GM12892 (cell line): ENCODE measurements around the gene RCBTB1.

Experiments
- POLR2A ChIP-seq: IDR thresholded peaks from 2 replicates; pipeline ENCODE4 v1.6.1; 2011; ENCODE audit warnings: low read depth, low read length, control low read depth
- POLR2AphosphoS5 ChIP-seq: IDR thresholded peaks from 2 replicates; pipeline ENCODE4 v1.6.1; 2011; ENCODE audit warnings: low read depth, low read length, control low read depth
- TAF1 ChIP-seq: IDR thresholded peaks from 2 replicates; pipeline ENCODE4 v1.6.1; 2011; ENCODE audit warnings: low read depth, mild to moderate bottlenecking, control low read depth, low read length, borderline replicate concordance

GRCh38 chr13:49524740-49525501 lies 60.4 kb downstream of the RCBTB1 start:
- no peak for TF ChIP-seq POLR2A
- TF ChIP-seq POLR2AphosphoS5: no peak
- TF ChIP-seq TAF1: no peak
